Stimulated activated CD8-positive, alpha-beta memory T cell treated with anti-CD3 and anti-CD28 coated beads, Interleukin-4, amount 100 ng/mL, for 24 hours (primary cell): ENCODE data around the gene PPP1R13B.
"Not testable (repeated sequence)": the region's sequence is repeated elsewhere in the genome, so short reads cannot be mapped to it uniquely, and the experiment has no call there.

Experiments used
- DNase-seq: peaks from one replicate; pipeline ENCODE4 v3.0.0-alpha.2; 2020; ENCODE audit warnings: low read depth

Gene PPP1R13B

GRCh38 chr14:103847451-103848174, at the start of gene PPP1R13B:
PPP1R13B (minus strand) TSS chr14:103847575; CDS start chr14:103847307, 268 bp downstream.
- peak; percentile 92 for DNase-seq

- no peak for DNase-seq
Observed at GRCh38 chr14:103896578-103896977, 49.2 kb upstream of the PPP1R13B start.

GRCh38 chr14:103894723-103895059, 47.3 kb upstream of the PPP1R13B start:
- no peak for DNase-seq

GRCh38 chr14:103894034-103894722, 46.8 kb upstream of the PPP1R13B start:
- DNase-seq = no peak

DNA sequence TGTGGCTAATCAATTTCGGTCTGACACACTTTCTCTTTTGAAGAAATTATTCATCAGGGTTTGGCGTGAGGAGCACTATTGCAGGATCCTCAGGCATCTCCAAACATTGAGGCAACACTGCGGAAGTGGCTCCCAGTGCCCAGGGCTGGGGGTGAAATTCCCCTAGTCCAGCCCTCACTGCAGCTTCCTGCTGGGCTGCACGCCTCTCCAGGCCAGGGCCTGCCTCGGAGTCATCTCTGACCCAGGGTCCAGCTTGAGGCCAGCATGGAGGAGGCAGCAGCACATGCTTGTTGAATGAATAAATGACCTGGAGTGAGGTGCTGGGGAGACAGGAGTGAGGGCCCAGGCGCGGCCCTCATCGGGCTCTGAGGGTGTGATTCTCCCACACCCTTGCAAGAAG, 44.9 kb upstream of the PPP1R13B start:
- no peak for DNase-seq

DNA sequence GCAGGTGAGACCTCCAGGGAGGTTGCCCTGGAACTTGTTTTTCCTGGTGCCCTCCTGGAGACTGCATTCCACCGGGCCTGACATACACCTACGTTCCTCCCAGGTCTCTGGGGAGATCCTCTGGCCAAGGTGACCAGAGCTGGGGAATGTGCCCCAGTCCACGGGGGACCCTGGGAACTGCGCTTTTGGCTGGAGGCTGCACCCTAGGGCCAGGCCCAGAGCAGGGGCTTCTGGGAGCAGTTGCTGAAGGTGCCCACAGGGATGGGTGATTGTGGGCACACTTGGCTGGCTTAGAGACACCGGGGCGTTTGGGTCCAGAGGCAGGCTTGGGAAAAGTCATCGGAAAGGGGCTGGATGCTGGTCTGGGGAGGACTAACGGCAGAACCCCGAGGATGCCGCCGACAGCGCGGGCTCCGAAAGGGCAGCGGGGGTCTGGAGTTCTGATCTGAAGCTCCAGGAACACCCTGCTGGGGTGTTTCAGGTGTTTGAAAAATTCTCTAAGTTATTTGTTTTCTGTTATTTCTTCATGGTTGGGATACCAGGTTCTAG, 44.4 kb upstream of the PPP1R13B start:
- DNase-seq = no peak

DNA sequence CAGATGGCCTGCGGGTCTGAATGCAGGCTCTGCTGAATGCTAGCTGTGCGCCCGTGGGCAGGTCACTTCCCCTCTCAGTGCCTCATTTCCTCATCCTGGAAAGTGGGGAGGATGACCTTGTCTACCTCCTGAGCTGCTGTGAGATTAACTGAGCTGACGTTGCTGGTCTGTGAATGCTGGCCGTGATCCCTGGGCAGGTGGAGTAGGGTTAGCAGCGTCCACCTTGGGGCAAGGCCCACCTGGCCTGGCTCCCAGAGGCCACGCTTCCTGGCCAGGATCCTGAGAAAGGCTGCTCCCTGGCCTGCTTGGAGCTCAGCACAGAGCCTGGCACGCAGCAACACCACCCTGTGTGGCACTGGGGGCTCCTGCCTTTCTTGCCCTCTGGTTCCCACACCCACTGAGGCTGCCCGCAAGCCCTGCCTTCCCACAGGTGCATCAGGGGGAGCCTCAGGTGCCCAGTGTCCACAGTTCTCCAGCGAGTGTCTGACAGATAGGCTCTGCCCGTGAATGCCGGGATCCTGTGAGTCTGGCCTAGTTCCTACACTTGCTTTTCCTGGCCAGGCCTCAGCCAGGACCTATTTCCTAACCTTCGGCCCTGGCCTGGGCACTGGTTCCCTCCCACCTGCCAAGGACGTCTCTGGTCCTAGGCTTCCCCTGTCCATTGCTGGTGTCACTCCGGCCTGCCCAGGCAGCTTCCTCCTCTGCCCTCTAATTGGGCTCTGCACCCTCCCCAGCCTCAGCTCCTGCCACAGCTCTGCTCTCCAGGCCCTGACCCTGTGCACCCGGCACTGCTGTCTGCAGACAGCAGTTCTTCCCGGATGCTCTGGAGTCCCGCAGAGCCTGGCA, 43.7 kb upstream of the PPP1R13B start:
- DNase-seq = no peak

GRCh38 chr14:103890052-103890371, 42.6 kb upstream of the PPP1R13B start:
- no peak for DNase-seq

GRCh38 chr14:103889313-103890051, 42.1 kb upstream of the PPP1R13B start:
- DNase-seq = no peak

- DNase-seq = not testable (repeated sequence)
Observed at GRCh38 chr14:103889002-103889312, 41.6 kb upstream of the PPP1R13B start.

DNA sequence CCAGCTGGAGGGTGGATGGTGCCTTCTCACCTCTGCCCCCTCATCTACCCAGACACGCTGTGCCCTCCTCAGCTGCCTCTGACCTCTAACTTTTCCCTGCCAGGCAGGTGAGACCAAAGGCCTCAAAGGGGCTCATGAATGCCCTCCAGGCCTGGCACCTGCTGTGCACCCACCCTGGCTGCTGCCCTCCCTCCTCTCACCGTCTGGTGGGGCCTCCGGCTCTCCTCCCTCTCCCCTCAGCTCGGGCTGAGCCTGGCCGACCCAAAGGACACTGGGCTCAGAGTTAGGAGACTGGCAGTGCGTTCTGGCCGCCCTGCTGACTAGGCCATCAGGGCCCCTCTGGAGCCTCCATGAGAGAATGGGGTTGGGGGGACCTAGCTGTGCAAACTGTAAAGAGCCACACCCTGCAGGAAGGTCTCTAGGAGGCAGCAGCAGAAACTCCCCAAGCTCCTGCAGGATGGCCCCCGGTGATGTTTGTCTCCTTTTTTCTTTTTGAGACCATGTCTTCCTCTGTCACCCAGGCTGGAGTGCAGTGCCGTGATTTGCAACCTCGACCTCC, 40.3 kb upstream of the PPP1R13B start:
- DNase-seq = no peak

GRCh38 chr14:103887170-103887501, 39.8 kb upstream of the PPP1R13B start:
- no peak for DNase-seq

DNA sequence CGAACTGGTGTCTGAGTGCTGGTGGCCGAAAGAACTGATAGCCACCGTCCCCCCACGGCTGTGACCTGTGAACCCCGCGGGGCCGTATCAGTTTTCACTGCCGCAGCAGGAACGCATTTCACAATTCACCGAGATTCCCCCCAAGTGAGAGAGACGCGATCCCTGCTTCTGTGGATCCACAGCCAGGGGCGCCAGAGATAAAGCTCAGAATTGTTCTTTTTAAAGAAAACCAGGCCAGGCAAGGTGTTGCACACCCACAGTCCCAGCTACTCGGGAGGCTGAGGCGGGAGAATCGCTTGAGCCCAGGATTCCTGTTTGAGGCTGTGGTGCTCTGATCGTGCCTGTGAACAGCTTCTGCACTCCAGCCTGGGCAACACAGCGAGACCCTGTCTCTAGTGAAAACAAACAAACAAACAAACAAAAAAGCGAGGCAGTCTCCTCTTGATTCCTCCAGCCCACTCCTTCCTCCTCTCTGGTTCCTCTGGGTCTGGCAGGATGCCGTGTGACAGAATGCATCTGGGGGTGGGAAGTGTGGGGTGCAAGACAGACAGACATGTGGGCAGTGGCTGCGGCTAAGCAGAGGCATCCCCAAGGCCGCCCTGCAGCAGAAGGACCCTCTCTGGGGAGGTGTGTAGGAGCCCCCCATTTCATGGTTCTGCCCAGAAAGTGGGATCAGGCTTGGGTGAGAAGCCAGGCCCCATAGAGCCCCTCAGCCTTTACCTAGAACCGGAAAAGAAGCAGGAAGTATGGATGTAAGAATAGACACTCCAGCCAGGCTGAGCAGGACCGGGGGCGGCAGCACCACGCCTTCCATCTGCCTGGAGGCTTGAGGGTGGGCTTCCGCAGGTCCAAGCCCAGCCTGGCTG, 39.2 kb upstream of the PPP1R13B start:
- no peak for DNase-seq

DNA sequence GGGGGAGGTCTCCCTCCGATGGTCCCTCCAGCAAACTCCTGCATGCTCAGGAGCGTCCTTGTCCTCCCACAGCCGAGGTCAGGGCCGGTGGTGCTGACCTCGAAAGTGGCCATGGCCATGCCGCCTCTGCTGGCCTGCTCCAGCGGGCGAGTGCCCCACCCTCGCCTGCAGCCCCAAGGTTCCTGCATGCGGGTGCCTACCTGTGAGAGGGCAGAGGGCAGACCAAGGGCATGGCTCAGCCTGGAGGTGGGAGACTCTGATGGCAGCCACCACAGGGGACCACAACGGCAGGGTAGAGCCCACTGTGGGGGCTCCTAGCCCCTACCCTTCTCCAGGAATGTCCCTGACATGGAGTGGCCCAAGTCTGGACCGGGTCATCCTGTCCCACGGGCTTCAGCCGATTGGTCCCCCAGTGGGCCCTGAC, 38.1 kb upstream of the PPP1R13B start:
- no peak for DNase-seq

DNA sequence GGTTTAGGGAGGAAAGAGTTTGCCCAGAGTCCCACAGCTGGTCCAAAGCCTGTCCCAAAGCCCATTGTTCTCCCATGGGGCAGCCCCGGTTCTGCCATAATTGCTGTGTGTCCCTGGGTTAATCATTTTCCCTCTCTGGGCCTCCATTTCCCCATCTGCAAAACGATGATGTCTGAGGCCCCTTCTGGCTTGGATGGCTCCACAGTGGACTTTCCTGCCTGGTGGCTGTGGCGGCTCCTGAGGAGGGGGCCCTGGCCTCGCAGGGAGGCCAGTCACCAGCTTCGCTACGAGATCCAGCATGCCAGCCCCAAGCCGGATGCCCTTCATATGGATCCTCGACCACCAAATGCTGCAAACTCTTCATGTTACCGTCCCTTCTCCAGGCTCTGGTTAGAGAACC, 37.5 kb upstream of the PPP1R13B start:
- no peak for DNase-seq

DNA sequence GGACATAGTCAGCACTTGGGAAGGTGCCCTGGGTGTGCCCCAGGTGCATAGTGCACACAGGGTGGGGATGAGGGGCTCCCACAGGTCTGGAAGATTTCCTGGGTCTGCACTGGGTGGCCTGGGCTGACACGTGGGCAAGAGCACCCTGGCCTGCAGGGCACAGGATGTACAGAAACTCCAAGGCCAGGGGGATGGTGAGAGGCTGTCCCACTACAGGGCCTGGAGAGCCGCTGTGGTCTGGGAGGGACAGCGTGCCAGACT, 35.8 kb upstream of the PPP1R13B start:
- DNase-seq = no peak

DNA sequence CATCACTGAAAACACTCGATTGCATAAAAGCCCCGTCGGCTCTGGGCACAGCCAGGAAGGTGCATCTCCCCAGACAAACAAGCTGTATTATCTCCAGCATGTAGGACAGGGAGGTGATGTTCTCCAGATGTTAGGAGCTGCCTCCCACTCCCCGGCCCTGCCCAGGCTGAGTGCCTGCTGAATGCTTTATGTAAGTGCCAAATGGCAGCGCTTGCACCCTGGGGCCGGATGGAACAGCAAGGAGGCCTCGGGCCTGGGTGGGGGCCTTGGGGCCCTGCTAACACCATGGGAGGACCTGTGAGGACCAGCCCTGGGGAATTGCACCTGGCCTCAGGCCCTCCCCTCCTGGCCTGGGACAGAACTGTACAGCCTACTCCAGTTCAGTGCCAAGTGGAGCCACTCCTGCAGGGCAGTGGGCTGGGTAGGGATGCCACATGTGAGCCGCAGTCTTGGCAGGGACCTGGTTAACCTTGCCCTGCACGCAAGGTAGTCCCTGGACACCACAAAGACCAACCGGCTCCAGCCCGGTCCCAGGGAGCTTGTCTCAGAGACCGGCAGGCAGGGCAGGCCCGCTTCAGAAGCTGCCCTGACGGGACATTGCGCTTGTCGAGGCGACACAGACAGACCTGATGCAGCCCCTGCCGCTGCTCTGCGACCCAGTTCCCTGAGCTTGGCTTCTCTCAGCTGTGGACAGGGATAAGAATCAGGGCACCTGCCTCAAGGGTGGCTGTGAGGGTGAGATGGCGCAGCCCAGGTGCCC, 35.3 kb upstream of the PPP1R13B start:
- no peak for DNase-seq

DNA sequence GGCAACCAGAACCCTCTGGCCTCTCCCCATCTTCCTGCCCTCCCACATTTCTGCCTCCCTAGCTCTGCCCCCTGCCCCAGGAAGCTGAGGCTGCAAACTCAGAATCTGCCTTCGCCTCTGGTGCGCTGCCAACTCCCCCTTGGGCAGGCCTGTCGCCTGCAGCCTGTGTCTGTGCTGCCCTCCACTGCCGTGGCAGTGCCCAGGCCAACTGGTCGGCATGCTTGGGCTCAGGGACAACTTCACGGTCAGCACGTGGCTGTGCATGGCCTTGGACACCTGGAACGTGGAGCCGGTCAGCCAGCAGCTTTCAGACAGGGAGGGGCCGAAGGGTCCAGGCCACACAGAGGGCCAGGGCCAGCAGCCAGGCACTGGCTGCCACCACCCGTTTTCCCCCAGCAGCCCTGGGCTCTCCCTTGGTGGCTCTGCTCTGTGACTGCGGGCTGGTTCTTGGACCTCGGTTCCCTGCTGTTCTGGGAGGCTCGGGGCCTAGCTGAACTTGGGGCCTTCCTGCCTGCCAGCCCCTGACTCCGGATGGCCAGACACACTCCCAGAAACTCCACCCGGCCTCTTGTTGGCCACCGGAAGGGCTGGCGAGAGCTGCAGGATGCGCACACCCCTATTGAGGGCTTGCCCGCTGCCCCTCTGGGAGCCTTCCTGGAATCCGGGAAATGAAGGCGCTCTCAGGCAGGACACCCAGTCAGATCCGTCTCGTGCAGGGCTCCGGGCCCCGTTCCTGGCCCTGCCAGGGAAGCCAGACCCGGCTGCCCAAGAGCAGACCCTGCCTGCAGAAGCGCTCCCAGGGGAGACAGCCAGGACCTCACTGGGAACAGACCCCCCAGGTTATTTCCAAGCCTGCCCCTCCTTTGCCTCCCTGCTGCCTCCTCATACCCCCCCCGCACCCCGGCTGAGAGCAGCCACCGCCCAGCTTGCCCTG, 34.2 kb upstream of the PPP1R13B start:
- DNase-seq = no peak
